TTC549 (cell line): ENCODE data around the gene BICC1.
A peak's percentile ranks its signal among the peaks of the same experiment; 100 is the strongest.

Experiments used
- FAIRE-seq: peaks from 2 replicates; lab custom pipeline; 2012; peaks lifted over from hg19 to GRCh38; lab: Jason Lieb, UNC

BICC1 gene

GRCh38 chr10:58752665-58753064, 240.0 kb downstream of the BICC1 start:
- FAIRE-seq: no peak

GRCh38 chr10:58753425-58753824, 240.8 kb downstream of the BICC1 start:
- no peak for FAIRE-seq

GRCh38 chr10:58754469-58755339, 242.0 kb downstream of the BICC1 start:
- no peak for FAIRE-seq

- no peak for FAIRE-seq
These were observed 242.6 kb downstream of the BICC1 start for GRCh38 chr10:58755340-58755610.

GRCh38 chr10:58755677-58756076, 243.0 kb downstream of the BICC1 start:
- no peak for FAIRE-seq

- FAIRE-seq: no peak
These were observed 243.6 kb downstream of the BICC1 start for GRCh38 chr10:58756130-58756719.

- FAIRE-seq: no peak
These were observed 244.8 kb downstream of the BICC1 start for GRCh38 chr10:58757352-58758065.

GRCh38 chr10:58758321-58758720, 245.6 kb downstream of the BICC1 start:
- no peak for FAIRE-seq

GRCh38 chr10:58764087-58764747, 251.5 kb downstream of the BICC1 start:
- no peak for FAIRE-seq

GRCh38 chr10:58765910-58766309, 253.2 kb downstream of the BICC1 start:
- FAIRE-seq: no peak

GRCh38 chr10:58767652-58768051, 255.0 kb downstream of the BICC1 start:
- FAIRE-seq: no peak

GRCh38 chr10:58771863-58772262, 259.2 kb downstream of the BICC1 start:
- no peak for FAIRE-seq

GRCh38 chr10:58772758-58773157, 260.1 kb downstream of the BICC1 start:
- FAIRE-seq: no peak

GRCh38 chr10:58773341-58773740, 260.7 kb downstream of the BICC1 start:
- no peak for FAIRE-seq

- FAIRE-seq: no peak
These were observed 261.3 kb downstream of the BICC1 start for GRCh38 chr10:58773944-58774343.

GRCh38 chr10:58775960-58776567, 263.4 kb downstream of the BICC1 start:
- no peak for FAIRE-seq

- no peak for FAIRE-seq
These were observed 264.1 kb downstream of the BICC1 start for GRCh38 chr10:58776568-58777318.

GRCh38 chr10:58778966-58779365, 266.3 kb downstream of the BICC1 start:
- no peak for FAIRE-seq

GRCh38 chr10:58779594-58779993, 266.9 kb downstream of the BICC1 start:
- FAIRE-seq: no peak

- FAIRE-seq: no peak
These were observed 267.8 kb downstream of the BICC1 start for GRCh38 chr10:58780476-58780875.

GRCh38 chr10:58781873-58782488, 269.3 kb downstream of the BICC1 start:
- peak; percentile 68 for FAIRE-seq
